H4 (cell line): Measurements from ENCODE around the gene MIDN. TPM values are rescaled to one million over a fixed set of nuclear protein-coding genes. Genes with fewer than 3 reads are reported as not detected.

Source experiments
- DNase-seq: peaks from one replicate; pipeline ENCODE4 v3.0.0-alpha.2; 2015; ENCODE audit warnings: low spot score
- total RNA-seq: library from RNA; depleted of rRNA; stranded (reverse); fragments of >200 nt; shearing (Covaris generic); gene quantifications from 2 replicates; pipeline ENCODE4 v1.2.3, GENCODE V29; 2014

The MIDN gene
- total RNA-seq, 1 experiment from 2014 or later = 4.2 TPM

DNA sequence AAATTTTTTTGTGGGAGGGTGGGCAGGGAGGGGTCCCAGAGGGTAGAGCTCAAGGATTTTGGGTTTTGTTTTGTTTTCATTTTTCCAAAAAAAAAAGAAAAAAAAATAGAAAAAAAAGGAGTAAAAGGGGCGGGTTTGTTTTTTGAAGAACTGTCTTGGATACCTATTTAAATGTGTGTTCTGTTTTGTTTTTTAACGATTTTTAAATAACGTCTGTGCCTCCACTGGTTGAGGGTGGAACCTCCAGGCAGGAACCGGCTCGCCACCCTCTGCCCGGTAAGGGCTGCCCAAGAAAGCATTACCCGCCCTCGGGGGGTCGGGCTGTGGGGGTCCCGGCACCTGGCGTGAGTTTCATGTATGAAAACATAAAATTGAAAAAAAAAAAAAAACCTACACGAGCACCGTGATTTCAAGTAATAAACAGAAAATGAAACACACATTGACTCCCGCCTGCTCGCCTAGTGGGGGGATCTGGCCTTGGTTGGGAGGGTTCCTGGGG, 10.4 kb downstream of the MIDN start:
- DNase-seq = no peak

DNA sequence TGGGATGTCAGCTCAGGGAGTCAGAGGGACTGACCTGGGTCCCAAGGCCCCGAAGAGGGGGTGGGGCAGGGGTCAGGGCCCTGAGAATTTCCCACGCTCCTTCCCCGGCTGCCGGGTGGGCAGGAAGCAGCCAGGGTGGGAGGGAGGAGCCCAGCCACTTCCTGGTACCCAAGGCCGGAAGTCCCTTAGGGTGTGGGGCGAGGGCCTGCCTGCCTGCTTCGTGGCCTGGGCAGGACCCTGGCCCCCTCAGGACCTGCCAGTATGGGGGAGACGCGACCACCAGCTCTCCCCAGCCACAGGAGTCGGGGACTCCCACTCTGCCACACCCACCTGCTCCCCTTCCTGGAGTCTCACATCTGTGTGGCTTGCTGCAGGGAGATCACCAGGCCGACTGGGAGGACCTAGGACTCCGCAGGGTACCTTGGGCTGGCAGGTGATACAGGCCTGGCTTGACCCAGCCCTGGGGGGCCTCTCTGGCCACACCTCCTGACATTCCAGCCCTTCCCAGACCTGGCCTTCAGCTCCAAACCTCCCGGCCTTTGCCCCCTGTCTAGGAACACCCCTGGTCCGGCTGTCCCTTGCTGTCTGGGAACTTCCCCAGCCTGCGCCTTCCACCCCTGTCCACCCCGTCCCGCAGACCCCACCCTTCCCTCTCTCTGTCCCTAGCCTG, 11.0 kb downstream of the MIDN start:
- DNase-seq = peak; percentile 72

GRCh38 chr19:1259876-1260748, 11.7 kb downstream of the MIDN start:
- no peak for DNase-seq

- DNase-seq = peak; percentile 93
These were observed 12.6 kb downstream of the MIDN start for GRCh38 chr19:1260749-1261537.

DNA sequence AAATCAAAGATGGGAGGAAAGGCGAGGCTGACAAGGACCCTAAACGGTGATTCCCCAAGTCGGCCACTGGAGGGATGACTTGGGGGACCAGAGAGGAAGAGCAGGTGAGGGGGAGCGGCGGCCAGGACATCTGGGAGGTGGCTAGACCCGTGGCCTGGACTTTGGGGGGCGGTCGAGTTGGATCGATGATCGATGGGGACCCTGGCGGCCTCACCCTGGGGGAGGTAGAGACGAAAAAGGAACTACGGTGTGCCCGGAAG, 13.1 kb downstream of the MIDN start:
- DNase-seq = no peak

DNA sequence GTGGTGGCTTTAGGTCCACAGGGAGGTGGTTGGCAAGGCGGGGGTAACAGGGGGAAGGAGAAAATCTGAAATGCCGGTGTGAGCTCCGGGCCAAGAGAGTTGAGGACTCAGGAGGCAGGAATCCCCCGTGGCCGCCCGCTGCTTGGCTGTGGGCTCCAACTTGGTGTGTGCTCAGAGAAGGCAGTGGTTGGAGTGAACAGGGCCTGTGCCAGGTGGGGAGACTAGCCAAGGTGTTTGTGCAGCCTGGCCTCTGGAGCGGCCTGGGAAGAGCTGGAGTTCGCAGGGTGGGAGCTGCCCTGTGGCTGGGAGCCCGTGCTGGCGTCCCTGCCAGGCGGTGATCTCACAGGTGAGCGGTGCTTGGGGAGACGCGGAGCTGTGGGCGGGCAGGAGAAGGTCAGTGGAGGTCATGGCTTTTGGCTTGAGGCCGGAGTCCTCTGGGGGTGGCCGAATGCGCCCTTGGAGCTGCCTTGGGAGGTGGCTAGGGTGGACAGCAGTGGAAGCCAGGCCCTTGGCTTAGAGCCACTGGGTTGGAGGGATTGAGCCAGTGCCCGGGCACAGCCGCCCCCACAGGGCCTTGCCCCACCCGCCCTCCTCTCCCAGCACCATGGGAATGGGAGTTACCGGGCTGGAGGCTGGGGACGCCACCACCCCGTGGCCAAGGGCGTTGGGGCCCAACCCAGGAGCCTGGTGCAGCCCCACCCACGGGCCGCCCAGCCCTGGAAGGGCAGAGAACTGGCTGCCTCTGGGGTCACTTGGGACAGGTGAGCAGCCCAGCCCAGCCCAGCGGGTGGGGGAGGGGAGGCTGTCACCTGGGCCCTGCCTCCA, 13.6 kb downstream of the MIDN start:
- DNase-seq = no peak

- DNase-seq = no peak
These were observed 14.3 kb downstream of the MIDN start for GRCh38 chr19:1262623-1263123.

- no peak for DNase-seq
These were observed 14.8 kb downstream of the MIDN start for GRCh38 chr19:1263188-1263587.

- peak; percentile 76 for DNase-seq
These were observed 16.6 kb downstream of the MIDN start for GRCh38 chr19:1264801-1265614.

- peak; percentile 73 for DNase-seq
These were observed 17.3 kb downstream of the MIDN start for GRCh38 chr19:1265615-1266128.

- DNase-seq = peak; percentile 76
These were observed 17.9 kb downstream of the MIDN start for GRCh38 chr19:1266129-1266915.

DNA sequence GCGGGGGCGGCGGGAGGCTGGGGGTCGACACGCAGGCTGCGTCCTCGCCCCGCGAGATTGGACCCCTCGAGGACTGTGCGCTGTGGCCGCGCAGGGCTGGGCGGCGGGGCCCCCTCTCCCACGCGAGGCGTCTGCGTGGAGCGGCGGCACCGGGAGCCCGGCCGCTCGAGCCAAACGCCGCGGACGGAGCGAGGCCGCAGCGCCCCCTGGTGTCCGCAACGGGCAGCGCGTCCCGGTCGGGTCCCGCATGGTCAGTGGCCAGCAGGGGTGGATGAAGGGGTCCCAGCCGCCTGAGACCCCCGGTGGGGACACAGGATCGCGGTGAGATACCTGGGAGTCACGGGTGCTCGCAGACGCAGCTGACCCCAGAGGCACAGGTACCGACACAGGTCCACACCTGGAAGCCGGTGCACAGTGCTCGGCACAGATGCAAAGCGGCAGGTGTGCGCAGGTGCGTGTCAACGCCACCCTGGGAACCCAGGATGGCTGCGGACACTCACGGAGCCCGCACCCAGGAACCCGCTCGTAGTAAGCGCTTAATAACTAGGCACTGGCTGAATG, 18.6 kb downstream of the MIDN start:
- DNase-seq = no peak

GRCh38 chr19:1267477-1268225, 19.3 kb downstream of the MIDN start:
- DNase-seq = no peak

DNA sequence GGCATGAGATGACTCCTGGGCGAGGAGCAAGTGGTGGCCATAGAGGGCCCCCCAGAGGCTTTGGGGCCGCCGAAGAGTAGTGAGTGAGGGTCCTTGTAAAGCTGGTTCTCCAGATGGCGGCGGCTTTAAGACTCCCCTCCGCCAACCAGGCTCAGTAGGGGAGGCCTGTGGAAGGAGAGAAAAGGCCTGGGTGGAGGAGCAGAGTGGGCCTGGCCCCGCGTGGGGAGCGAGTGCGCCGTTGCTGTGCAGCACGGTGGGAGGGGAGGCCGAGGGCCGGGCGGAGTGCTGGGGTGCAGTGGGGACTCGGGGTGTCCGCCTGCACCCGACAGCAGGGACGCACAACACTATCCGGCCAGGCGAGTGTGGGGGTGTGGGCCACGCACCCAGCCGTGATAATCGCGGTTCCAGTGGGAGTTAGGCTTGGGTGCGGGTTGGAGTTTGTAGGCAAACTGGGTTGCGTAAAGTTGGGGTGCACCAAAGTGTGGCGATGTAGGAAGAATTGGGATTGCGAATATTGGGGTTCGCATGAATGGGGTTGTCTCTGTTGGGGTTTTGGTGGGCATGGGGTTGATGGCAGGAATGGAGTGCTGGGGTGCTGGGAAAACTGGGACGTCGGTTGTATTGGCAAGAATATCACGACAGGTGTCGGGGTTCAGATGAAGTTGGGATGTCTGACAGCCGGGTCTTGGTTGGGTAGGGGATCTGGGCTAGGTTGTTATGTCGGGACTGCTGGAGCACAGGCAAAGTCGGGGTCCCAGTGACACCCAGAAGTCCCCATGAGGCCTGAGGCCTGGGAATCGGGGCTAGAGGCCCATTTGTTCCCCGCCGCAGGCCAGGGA, 20.1 kb downstream of the MIDN start:
- DNase-seq = no peak

- DNase-seq = peak; percentile 98
These were observed 20.7 kb downstream of the MIDN start, which contains the start of gene CIRBP for GRCh38 chr19:1269065-1269477. Gene CIRBP, plus strand, starts transcription at chr19:1269332. Its CDS starts 1,602 bp downstream, at chr19:1270934.

GRCh38 chr19:1269478-1270212, 21.3 kb downstream of the MIDN start:
- DNase-seq = peak; percentile 90
